GM06990 (cell line): ENCODE measurements around the gene TIMM17B.
A peak's percentile ranks its signal among the peaks of the same experiment; 100 is the strongest.

Source experiments
- DNase-seq: peaks from one replicate; pipeline ENCODE4 v3.0.0-alpha.2; 2011; ENCODE audit not compliant: insufficient read length; ENCODE audit errors: extremely low read depth
- H3K27me3 ChIP-seq: replicated peaks from 2 replicates; pipeline ENCODE4 v1.6.0; 2011; ENCODE audit warnings: low read length; ENCODE audit not compliant: control insufficient read depth, insufficient read depth
- H3K36me3 ChIP-seq: 2 replicates; pipeline ENCODE4 v1.5.1; 2011; ENCODE audit warnings: low read length; ENCODE audit not compliant: control insufficient read depth, insufficient read depth
- H3K4me3 ChIP-seq: replicated peaks from 2 replicates; pipeline ENCODE4 v1.5.1; 2011; ENCODE audit warnings: low read depth, mild to moderate bottlenecking, control low read depth, low read length
- TF ChIP-seq, protein P1 (sequence below): IDR thresholded peaks from 2 replicates; pipeline ENCODE4 v1.5.1; 2011; ENCODE audit warnings: low read length, control low read depth, mild to moderate bottlenecking, inconsistent platforms; ENCODE audit not compliant: insufficient read depth, poor library complexity, severe bottlenecking

Gene TIMM17B

DNA sequence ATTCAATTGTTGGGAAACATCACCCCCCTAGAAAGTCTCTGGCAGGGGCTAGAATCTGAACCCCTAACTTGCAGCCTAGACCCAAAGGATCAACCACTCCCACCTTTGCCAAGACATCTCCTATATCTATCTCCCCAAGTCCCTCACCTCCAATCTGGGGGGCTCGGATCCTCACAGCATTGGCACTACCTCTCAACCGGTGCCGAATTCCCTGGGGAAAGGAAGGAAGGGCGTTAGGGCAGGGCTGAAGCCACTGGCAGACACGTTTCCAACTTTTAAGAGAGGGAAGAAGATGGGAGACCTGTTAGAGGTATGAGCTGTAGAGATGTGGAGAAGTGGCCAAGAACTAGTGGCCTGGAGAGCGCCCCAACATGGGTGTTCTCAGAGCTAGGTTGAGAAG lies 2.7 kb downstream of the TIMM17B start:
- no peak for DNase-seq
- H3K4me3 ChIP-seq = no peak overlapping the region
- TF ChIP-seq, protein P1, sequence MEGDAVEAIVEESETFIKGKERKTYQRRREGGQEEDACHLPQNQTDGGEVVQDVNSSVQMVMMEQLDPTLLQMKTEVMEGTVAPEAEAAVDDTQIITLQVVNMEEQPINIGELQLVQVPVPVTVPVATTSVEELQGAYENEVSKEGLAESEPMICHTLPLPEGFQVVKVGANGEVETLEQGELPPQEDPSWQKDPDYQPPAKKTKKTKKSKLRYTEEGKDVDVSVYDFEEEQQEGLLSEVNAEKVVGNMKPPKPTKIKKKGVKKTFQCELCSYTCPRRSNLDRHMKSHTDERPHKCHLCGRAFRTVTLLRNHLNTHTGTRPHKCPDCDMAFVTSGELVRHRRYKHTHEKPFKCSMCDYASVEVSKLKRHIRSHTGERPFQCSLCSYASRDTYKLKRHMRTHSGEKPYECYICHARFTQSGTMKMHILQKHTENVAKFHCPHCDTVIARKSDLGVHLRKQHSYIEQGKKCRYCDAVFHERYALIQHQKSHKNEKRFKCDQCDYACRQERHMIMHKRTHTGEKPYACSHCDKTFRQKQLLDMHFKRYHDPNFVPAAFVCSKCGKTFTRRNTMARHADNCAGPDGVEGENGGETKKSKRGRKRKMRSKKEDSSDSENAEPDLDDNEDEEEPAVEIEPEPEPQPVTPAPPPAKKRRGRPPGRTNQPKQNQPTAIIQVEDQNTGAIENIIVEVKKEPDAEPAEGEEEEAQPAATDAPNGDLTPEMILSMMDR = no peak
- peaks cover 1% of the 10 kb centered on the region for H3K36me3 ChIP-seq
- no peaks in the 10 kb centered on the region for H3K27me3 ChIP-seq

DNA sequence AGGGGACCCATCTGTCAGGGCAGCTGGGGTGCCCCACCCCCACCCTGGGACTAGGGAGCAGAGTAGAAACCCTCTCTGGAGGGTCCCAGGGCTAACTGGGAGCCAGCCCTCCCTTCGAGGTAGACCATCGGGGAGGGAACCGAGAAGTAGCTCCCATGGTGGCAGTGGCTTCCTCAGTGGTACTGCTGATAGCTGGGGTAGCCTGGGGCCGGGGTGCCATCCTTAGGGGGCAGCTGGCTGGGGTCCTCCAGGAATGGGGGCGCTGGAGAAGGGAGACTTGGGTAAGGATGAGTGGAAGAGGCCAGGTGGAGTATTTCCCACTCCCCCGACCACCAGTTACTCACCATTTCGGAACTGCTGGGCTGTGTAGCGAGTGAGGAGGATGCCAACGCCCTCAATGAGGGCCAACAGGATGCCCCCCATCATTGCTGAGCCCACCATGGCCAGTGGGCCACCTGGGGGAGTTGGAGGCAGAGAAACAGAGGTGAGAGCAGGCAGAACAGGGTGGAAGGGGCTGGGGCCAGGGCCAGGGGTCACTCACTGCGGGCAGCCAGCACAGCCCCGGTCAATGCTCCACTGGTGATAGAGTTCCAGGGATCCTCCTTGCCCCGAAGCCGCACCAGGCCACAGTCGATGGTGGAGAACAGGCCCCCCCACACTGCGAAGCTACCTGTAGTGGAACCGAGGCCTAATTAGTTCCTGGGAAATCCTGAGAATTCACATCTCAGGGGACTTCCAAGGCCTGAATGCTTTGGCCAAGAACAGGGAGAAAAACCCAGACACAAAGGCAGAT lies 3.8 kb downstream of the TIMM17B start:
- peaks cover 1% of the 10 kb centered on the region for H3K36me3 ChIP-seq
- no peaks in the 10 kb centered on the region for H3K27me3 ChIP-seq
- no peak overlapping the region for H3K4me3 ChIP-seq
- no peak for DNase-seq
- TF ChIP-seq, protein P1 = no peak

DNA sequence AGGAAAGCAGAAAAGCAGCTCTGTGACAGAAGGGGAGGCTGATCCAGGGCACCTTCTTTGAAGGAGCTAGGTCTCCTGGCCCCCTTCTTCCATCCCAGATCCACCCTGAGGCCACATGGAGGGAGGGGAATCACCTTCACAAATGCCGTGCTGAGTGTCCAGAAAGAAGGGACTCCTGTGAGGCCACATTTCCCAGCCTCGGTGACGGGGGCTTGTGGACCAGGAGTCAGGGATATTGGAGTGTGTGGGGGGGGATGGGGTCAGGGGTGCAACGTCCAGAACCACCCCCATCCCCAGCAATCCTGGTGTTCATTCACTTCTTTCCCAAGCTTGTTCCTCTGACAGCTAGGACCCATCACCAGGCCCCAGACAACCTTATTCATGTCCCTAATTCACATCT lies 4.7 kb downstream of the TIMM17B start:
- no peak for DNase-seq
- peaks cover 1% of the 10 kb centered on the region for H3K36me3 ChIP-seq
- TF ChIP-seq, protein P1 = no peak
- H3K4me3 ChIP-seq = no peak overlapping the region
- H3K27me3 ChIP-seq = no peaks in the 10 kb centered on the region

DNA sequence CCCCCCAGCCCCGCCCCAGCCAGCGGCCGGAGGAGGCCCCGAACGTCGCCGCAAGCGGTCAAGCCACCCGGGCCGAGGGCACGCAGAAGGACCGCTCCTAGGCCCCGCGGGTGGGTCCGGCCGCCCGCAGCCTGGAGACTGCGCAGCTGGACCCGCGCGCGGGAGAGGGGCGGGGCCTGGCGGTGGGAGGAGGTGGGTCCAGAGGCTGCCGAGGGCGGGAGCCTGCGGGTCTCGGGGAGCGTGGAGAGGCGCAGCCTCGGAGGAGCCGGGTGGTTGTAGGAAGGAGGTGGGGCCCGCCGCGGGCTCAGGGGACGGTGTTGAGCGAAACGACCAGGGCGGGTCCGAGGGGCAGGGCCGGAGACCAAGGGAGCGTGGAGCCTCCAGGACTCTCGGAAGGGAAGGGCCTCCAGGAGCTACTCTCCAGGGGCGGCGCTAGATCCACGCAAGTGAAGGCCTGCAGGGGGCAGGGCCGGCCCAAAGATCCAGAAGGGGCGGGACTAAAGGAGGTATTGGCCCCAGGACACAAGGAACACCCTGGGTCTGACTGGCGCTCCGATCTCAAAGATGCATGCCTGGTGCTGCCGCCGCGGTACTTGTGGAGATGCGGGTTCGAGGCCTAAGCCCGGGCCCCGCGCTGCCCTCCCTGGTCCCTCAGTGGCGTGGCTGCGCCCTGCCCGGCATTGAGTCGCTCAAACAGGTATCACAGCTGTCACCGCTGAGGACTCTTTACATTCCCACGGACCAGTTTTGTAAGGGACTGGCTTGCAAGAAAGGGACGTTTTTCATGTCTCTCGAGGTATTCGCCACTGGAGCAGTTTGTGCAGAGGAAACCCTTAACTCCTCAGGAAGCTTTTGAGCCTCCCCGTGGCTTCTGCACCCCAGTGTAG lies 5.9 kb downstream of the TIMM17B start:
- Histone ChIP-seq H3K4me3 (peak overlapping the region; percentile 58), H3K36me3 (peaks cover 1% of the 10 kb centered on the region), H3K27me3 (no peaks in the 10 kb centered on the region)
- peak; percentile 78 for DNase-seq
- TF ChIP-seq, protein P1 = peak; percentile 57

DNA sequence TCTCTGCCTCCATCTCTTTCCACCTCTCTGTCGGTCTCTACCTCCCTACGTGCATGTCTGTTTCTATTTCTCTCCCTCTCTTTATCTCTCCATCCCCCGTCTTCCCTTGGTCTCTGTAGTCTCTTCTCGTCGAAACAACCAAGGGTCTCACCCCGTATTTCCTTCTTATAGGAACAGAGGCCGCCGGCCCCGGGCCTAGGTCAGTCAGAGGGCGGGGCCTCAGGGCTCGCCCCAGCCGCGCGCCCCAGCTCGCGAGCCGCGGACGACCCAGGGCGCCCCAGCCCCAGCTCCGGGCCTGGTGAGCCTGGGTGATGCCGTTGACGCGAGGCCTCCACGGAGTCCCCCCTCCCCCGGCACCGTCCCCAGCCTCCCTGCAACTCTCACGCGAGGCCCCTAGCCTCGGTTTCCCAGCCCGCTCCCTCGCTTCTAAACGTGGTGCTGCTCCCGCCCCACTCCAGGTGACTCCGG lies 6.6 kb downstream of the TIMM17B start:
- Histone ChIP-seq H3K36me3 (peaks cover 1% of the 10 kb centered on the region), H3K27me3 (no peaks in the 10 kb centered on the region), H3K4me3 (peak overlapping the region; percentile 58)
- TF ChIP-seq, protein P1 = no peak
- DNase-seq = no peak
